Left lung (tissue), 10 donors: ENCODE results near the gene TNFSF11. TPM values are rescaled to one million over a fixed set of nuclear protein-coding genes. Genes with fewer than 3 reads are reported as not detected.

Experiments
- ATAC-seq: fragments of 200-7000 bp; cut with Tn5 transposase; one replicate; pipeline ENCODE4 v1.9.1; 2020; ENCODE audit warnings: moderate library complexity
- DNase-seq, 4 donors: peaks; one replicate each; pipeline ENCODE4 v3.0.0-alpha.2; 2013 to 2020
- H3K27ac ChIP-seq, 2 donors: fragments of 200-600 bp; sonication (generic) in 1 of 2; one replicate each; pipeline versions ENCODE4 v1.5.0 to v1.8.0; 2020 to 2021
- H3K27me3 ChIP-seq, 2 donors: fragments of 200-600 bp; sonication (generic) in 1 of 2; one replicate each; pipeline versions ENCODE4 v1.5.0 to v1.8.0; 2020 to 2021
- H3K36me3 ChIP-seq, 2 donors: fragments of 200-600 bp; sonication (generic) in 1 of 2; one replicate each; pipeline versions ENCODE4 v1.5.0 to v1.8.0; 2020 to 2021
- H3K4me1 ChIP-seq, 2 donors: fragments of 200-600 bp; one replicate each; pipeline ENCODE4 v1.8.0; 2021
- H3K4me3 ChIP-seq, 2 donors: fragments of 200-600 bp; sonication (generic) in 1 of 2; one replicate each; pipeline versions ENCODE4 v1.5.0 to v1.8.0; 2020 to 2021; ENCODE audit warnings: mild to moderate bottlenecking in 1 of 2
- H3K9me3 ChIP-seq, 2 donors: fragments of 200-600 bp; sonication (generic) in 1 of 2; one replicate each; pipeline versions ENCODE4 v1.5.0 to v1.8.0; 2020 to 2021
- intact Hi-C, 2 donors: fragments of 100-400 bp; cut with DNase I; formaldehyde crosslinking; loops; one replicate each; pipeline versions ENCODE4 v1.11.2 to v1.14.2; 2022
- polyA plus RNA-seq, 6 donors: library from polyadenylated mRNA; unstranded; fragments of 120-200 nt; gene quantifications; one replicate each; pipeline ENCODE4 v1.2.1, GENCODE V29; 2013; ENCODE audit not compliant: insufficient read length in 6 of 6
- total RNA-seq, 2 donors: library from RNA; stranded (reverse); fragmentation: NEBNext Ultra II Directional; extraction: Animal tissue kit (Norgen Biotek cat#: 25700); gene quantifications; one replicate each; pipeline ENCODE4 v1.2.1, GENCODE V29; 2021
- TF ChIP-seq, protein P1 (sequence below), 2 donors: fragments of 200-600 bp; sonication (generic) in 1 of 2; IDR thresholded peaks; one replicate each; pipeline versions ENCODE4 v1.5.0 to v1.8.0; 2021; ENCODE audit warnings: antibody characterized with exemption in 2 of 2
- donor health status: DM: no; HTN: yes; CAD: no.
- donor health status: DM: no; HTN: no; CAD: no.

Gene TNFSF11
- total and polyA plus RNA-seq, 8 donors: 0.18 to 1.1 (median 0.45) TPM; not detected in 1

DNA sequence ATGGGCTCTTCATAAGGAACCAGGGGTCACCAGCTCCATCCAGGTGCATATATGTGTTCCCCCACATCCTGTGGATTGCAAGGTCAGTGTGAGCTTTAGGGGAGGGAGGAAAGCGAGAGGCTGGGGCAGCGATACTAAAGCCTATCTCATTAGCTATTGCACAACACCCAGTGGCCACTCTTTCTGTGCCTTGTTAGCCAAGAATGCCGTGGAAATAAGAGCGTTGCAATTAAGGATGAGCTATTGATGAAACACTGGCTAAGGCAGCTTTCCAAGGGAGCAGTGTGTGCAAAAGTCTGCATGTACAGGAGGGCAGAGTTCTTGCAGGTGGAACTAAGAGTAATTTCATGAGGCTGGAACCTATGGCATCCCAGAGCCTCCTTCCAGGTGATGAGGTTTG is 17.6 kb downstream of the TNFSF11 start:
- intact Hi-C loops: no loop called here
- TF ChIP-seq, protein P1, sequence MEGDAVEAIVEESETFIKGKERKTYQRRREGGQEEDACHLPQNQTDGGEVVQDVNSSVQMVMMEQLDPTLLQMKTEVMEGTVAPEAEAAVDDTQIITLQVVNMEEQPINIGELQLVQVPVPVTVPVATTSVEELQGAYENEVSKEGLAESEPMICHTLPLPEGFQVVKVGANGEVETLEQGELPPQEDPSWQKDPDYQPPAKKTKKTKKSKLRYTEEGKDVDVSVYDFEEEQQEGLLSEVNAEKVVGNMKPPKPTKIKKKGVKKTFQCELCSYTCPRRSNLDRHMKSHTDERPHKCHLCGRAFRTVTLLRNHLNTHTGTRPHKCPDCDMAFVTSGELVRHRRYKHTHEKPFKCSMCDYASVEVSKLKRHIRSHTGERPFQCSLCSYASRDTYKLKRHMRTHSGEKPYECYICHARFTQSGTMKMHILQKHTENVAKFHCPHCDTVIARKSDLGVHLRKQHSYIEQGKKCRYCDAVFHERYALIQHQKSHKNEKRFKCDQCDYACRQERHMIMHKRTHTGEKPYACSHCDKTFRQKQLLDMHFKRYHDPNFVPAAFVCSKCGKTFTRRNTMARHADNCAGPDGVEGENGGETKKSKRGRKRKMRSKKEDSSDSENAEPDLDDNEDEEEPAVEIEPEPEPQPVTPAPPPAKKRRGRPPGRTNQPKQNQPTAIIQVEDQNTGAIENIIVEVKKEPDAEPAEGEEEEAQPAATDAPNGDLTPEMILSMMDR (IDR thresholded peaks at IDR 0.05): no peak
- ATAC-seq: no peak
- no peak overlapping the region for H3K4me3 ChIP-seq
- H3K27ac ChIP-seq: no peak overlapping the region
- H3K4me1 ChIP-seq: no peaks in the 10 kb centered on the region
- H3K36me3 ChIP-seq: no peaks in the 10 kb centered on the region
- no peak for DNase-seq
- peaks cover 0 to 11% of the 10 kb centered on the region in 2 donors for H3K27me3 ChIP-seq
- no peaks in the 10 kb centered on the region for H3K9me3 ChIP-seq

DNA sequence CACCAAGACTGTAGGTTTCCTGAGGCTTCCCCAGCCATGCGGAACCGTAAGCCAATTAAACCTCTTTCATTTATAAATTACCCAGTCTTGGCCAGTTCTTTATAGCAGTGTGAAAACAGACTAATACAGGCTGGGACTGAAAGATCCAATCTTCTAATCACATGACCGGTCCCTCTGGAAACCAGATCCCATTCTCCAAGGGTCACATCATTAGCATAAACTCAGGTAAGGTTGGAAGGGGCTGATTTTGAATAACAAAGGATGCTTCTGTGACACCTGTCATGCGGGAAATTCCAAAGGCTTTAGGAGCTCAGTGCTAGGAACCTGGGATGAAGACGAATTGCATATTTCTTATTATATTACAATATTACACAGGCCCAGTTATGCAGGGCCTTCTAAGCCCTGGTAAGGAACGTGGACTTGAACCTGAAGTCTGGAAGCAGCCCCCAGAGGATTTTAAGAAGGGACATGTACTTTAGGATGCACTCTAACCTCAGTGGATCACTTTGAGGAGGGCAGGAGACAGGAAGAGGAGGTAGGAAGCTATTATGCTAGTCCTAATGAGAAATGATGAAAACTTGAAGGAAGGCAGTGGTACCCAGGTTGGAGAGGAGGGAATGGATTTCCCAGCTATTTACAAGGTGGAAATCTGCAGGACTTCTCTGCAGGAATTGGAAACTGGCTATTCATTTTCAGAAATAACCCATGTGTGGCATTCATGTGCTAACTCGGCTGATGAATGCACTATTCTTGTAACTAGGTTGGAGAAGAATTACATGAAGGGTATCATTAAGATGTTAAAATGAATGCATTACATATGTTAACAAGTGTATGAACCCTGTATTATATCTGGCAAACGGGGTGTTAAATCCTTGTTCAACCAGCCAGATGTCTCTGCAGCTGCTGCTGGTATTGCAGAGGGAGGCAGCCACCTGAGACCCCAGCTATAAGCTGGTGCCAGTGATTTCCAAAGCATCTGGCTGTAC is 19.3 kb downstream of the TNFSF11 start:
- Histone ChIP-seq H3K27me3 (peaks cover 0 to 11% of the 10 kb centered on the region in 2 donors), H3K36me3 (no peaks in the 10 kb centered on the region), H3K4me1 (no peaks in the 10 kb centered on the region), H3K9me3 (no peaks in the 10 kb centered on the region), H3K4me3 (no peak overlapping the region), H3K27ac (no peak overlapping the region)
- TF ChIP-seq, protein P1 (IDR thresholded peaks at IDR 0.05): no peak
- intact Hi-C loops: no loop called here
- DNase-seq (no peak), ATAC-seq (no peak)

DNA sequence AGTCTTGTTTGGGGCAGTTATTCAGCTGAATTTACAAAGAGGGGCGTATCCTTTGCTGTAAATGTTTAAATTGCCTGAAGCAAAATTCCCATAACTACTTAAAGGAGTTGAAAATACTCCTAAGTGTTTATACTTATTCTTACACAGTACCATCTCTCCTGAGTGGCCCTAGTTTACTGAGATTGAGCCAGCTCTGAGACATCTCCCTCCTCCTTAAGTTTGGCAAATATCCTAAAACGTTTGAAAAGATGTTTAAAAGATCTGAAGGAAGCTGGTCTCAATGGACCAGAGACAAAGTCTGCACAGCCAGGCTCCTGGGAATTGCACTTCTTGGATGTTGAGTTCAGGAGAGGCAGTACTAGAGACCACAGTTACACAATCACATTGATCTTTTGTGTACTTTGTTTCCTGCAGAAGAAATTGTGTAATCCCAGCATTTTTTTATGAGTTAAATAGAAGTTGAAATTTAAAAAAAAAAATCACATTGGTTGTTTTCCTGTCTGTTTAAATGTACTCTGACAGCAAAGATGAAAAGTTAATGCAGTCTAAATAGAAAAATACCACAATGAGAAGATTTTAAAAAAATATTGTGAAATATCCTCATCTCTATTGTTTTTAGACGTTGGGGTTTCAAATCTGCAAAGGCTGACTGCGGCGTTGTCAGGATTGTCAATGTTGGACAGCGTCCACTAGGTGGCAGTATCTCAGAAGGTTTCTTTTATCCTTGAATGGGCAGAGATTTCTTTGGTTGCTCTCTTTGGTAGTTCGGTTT is 20.7 kb downstream of the TNFSF11 start:
- Histone ChIP-seq H3K4me1 (no peaks in the 10 kb centered on the region), H3K27me3 (peaks cover 0 to 11% of the 10 kb centered on the region in 2 donors), H3K4me3 (no peak overlapping the region), H3K9me3 (no peaks in the 10 kb centered on the region), H3K27ac (peak overlapping the region in 1 of 2 donors; percentile 33), H3K36me3 (no peaks in the 10 kb centered on the region)
- TF ChIP-seq, protein P1 (IDR thresholded peaks at IDR 0.05): peak; percentile 76 to 87
- ATAC-seq (peak; percentile 94), DNase-seq (peak in 3 of 4 donors; percentile 55 to 85 (median 77))
- intact Hi-C loops: no loop called here

DNA sequence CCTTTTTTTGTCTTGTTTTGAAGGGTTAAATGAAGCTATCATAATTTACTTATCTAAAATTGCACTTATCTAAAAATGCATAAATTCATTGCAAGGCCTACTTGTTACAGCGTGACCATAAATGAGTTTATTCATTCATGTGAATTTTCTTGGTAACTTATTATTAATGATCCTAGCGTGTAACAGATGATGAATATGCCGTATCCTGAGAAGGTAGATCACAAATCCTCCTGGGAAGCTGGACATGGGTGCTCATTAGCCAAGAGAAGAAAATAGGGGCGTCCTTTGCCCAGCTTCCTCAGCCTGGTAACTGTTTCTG is 21.3 kb downstream of the TNFSF11 start:
- no peaks in the 10 kb centered on the region for H3K36me3 ChIP-seq
- no peak for DNase-seq
- H3K4me3 ChIP-seq: no peak overlapping the region
- peaks cover 0 to 6% of the 10 kb centered on the region in 2 donors for H3K27me3 ChIP-seq
- no peaks in the 10 kb centered on the region for H3K9me3 ChIP-seq
- no peak for ATAC-seq
- TF ChIP-seq, protein P1 (IDR thresholded peaks at IDR 0.05): no peak
- no peaks in the 10 kb centered on the region for H3K4me1 ChIP-seq
- intact Hi-C loops: no loop called here
- no peak overlapping the region for H3K27ac ChIP-seq

DNA sequence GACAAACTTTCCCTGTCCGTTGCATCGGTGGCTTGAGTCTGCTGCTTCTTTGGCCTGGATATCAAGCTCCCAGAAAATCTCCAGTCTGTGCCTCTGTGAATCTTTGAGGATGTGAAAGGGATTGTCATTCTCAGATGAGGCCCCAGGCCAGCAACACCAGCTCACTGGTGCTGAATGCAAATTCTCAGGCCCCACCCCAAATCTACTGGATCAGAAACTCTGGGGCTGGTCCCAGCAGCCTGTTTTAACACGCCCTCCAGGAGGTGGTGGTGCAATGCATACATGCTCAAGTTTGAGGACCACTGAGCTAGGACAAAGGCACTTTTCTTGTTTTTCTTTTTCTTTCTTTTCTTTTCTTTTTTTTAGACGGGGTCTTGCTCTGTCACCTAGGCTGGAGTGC is 23.6 kb downstream of the TNFSF11 start:
- Histone ChIP-seq H3K4me1 (no peaks in the 10 kb centered on the region), H3K9me3 (no peaks in the 10 kb centered on the region), H3K4me3 (no peak overlapping the region), H3K27ac (no peak overlapping the region), H3K36me3 (no peaks in the 10 kb centered on the region), H3K27me3 (no peaks in the 10 kb centered on the region)
- DNase-seq: no peak
- intact Hi-C loops: no loop called here
- TF ChIP-seq, protein P1 (IDR thresholded peaks at IDR 0.05): no peak
- ATAC-seq: no peak
